H1 (cell line): ENCODE data around the gene NUB1. TPM values are rescaled to one million over a fixed set of nuclear protein-coding genes. Genes with fewer than 3 reads are reported as not detected.

Experiments used
- CTCF ChIA-PET: fragments of 300-600 bp; sonication (Branson Sonifier 250); formaldehyde crosslinking; loops from one replicate; lab custom pipeline; 2021; ENCODE audit not compliant: partially characterized antibody; lab: Charles Lee
- POLR2A ChIA-PET: fragments of 300-600 bp; sonication (Branson Sonifier 250); formaldehyde crosslinking; loops from one replicate; lab custom pipeline; 2021; ENCODE audit warnings: inconsistent platforms; ENCODE audit not compliant: partially characterized antibody; lab: Charles Lee
- DNase-seq, 2 experiments: peaks; one replicate each; pipeline versions ENCODE4 v3.0.0 to v3.0.0-alpha.2; 2010 to 2022; ENCODE audit warnings: low spot score in 2 of 2, low read depth in 1 of 2, mixed read lengths in 1 of 2
- FAIRE-seq: peaks from 2 replicates; lab custom pipeline; 2011; peaks lifted over from hg19 to GRCh38; lab: Jason Lieb, UNC
- H2AFZ ChIP-seq: 2 replicates; pipeline ENCODE4 v1.8.1; 2012; ENCODE audit warnings: low read length, inconsistent platforms
- H2AK5ac ChIP-seq: 2 replicates; pipeline ENCODE4 v1.6.1; 2013; ENCODE audit warnings: low read depth, low read length
- H2BK120ac ChIP-seq: replicated peaks from 2 replicates; pipeline ENCODE3; 2013; ENCODE audit warnings: low read depth, low read length, inconsistent platforms
- H2BK12ac ChIP-seq: 2 replicates; pipeline ENCODE4 v1.6.1; 2013; ENCODE audit warnings: low read depth, low read length
- H2BK15ac ChIP-seq: 2 replicates; pipeline ENCODE4 v1.6.1; 2013; ENCODE audit warnings: low read length
- H2BK20ac ChIP-seq: 2 replicates; pipeline ENCODE4 v1.6.1; 2013; ENCODE audit warnings: low read length
- H2BK5ac ChIP-seq: 2 replicates; pipeline ENCODE4 v1.6.1; 2013; ENCODE audit warnings: low read depth, low read length
- H3K14ac ChIP-seq: 2 replicates; pipeline ENCODE4 v1.6.1; 2013; ENCODE audit warnings: inconsistent platforms; ENCODE audit not compliant: insufficient read length
- H3K18ac ChIP-seq: 2 replicates; pipeline ENCODE4 v1.6.1; 2013; ENCODE audit warnings: low read length; ENCODE audit errors: extremely low read depth
- H3K23ac ChIP-seq: 2 replicates; pipeline ENCODE4 v1.6.1; 2013; ENCODE audit warnings: inconsistent platforms; ENCODE audit not compliant: insufficient read length
- H3K23me2 ChIP-seq: 2 replicates; pipeline ENCODE4 v1.6.1; 2013; ENCODE audit warnings: low read depth, low read length
- H3K27ac ChIP-seq: 2 replicates; pipeline ENCODE4 v1.6.1; 2011; ENCODE audit warnings: low read depth, low read length, inconsistent platforms
- H3K27me3 ChIP-seq, 4 experiments: replicated peaks in 1 of 4; 1 replicate in 1 of 4; 2 replicates in 3 of 4; pipeline versions ENCODE4 v1.6.1 to v1.8.1; 2011 to 2013; ENCODE audit warnings: low read length in 3 of 4, mild to moderate bottlenecking in 3 of 4, inconsistent platforms in 2 of 4, mixed read lengths in 2 of 4, moderate library complexity in 1 of 4; ENCODE audit not compliant: control insufficient read depth in 3 of 4, insufficient read depth in 3 of 4; ENCODE audit errors: extremely low read depth in 1 of 4
- H3K36me3 ChIP-seq, 4 experiments: 2 replicates each; pipeline versions ENCODE4 v1.6.1 to v1.8.1; 2011 to 2013; ENCODE audit warnings: mild to moderate bottlenecking in 4 of 4, low read length in 3 of 4, moderate library complexity in 2 of 4, control low read depth in 1 of 4, inconsistent platforms in 1 of 4; ENCODE audit not compliant: insufficient read depth in 4 of 4, control insufficient read depth in 2 of 4
- H3K4ac ChIP-seq: replicated peaks from 2 replicates; pipeline ENCODE3; 2013; ENCODE audit warnings: low read length, low read depth, mixed read lengths, inconsistent platforms; ENCODE audit not compliant: insufficient read length
- H3K4me1 ChIP-seq, 4 experiments: replicated peaks in 1 of 4; 1 replicate in 1 of 4; 2 replicates in 3 of 4; pipeline versions ENCODE4 v1.6.1 to v1.8.1; 2011 to 2013; ENCODE audit warnings: low read length in 3 of 4, inconsistent platforms in 2 of 4, mixed read lengths in 1 of 4; ENCODE audit not compliant: insufficient read depth in 4 of 4, control insufficient read depth in 3 of 4
- H3K4me2 ChIP-seq, 2 experiments: 2 replicates each; pipeline versions ENCODE4 v1.6.1 to v1.8.1; 2011 to 2013; ENCODE audit warnings: low read depth in 2 of 2, low read length in 2 of 2, control low read depth in 1 of 2, inconsistent platforms in 1 of 2, mild to moderate bottlenecking in 1 of 2; ENCODE audit not compliant: insufficient read depth in 1 of 2
- H3K4me3 ChIP-seq, 4 experiments: fragments of 200-600, 300-600 bp in 1 of 4; sonication (generic), shearing (Covaris generic), sonication (Bioruptor Twin) in 1 of 4; 2 replicates each; pipeline versions ENCODE4 v1.5.1 to v1.8.1; 2011 to 2016; ENCODE audit warnings: low read length in 4 of 4, low read depth in 3 of 4, control low read depth in 2 of 4, inconsistent platforms in 2 of 4, mild to moderate bottlenecking in 2 of 4, mixed read lengths in 1 of 4, moderate library complexity in 1 of 4; ENCODE audit not compliant: insufficient read depth in 2 of 4; ENCODE audit errors: extremely low read depth in 1 of 4
- H3K56ac ChIP-seq: replicated peaks from 2 replicates; pipeline ENCODE3; 2013; ENCODE audit warnings: low read depth, mild to moderate bottlenecking, mixed read lengths, low read length, inconsistent platforms; ENCODE audit not compliant: insufficient read length
- H3K79me1 ChIP-seq: 2 replicates; pipeline ENCODE4 v1.6.1; 2013; ENCODE audit warnings: low read depth, low read length, control low read depth
- H3K79me2 ChIP-seq, 2 experiments: 2 replicates each; pipeline versions ENCODE4 v1.6.1 to v1.8.1; 2012 to 2013; ENCODE audit warnings: low read length in 2 of 2, mild to moderate bottlenecking in 2 of 2, inconsistent platforms in 1 of 2; ENCODE audit not compliant: insufficient read depth in 2 of 2, control insufficient read depth in 1 of 2
- H3K9ac ChIP-seq, 4 experiments: replicated peaks in 1 of 4; 1 replicate in 1 of 4; 2 replicates in 3 of 4; pipeline versions ENCODE4 v1.6.1 to v1.8.1; 2011 to 2013; ENCODE audit warnings: low read depth in 3 of 4, low read length in 3 of 4, control low read depth in 2 of 4, mild to moderate bottlenecking in 2 of 4, moderate library complexity in 2 of 4, inconsistent platforms in 1 of 4; ENCODE audit errors: extremely low read depth in 1 of 4
- H3K9me3 ChIP-seq, 2 experiments: 2 replicates each; pipeline versions ENCODE4 v1.6.1 to v1.8.1; 2012 to 2013; ENCODE audit warnings: mild to moderate bottlenecking in 2 of 2, moderate library complexity in 2 of 2, control low read depth in 1 of 2, inconsistent platforms in 1 of 2, low read depth in 1 of 2, low read length in 1 of 2, mixed read lengths in 1 of 2; ENCODE audit not compliant: insufficient read depth in 2 of 2
- H4K20me1 ChIP-seq, 2 experiments: replicated peaks in 1 of 2; 2 replicates each; pipeline versions ENCODE3 to v1.8.1; 2011 to 2013; ENCODE audit warnings: inconsistent platforms in 2 of 2, low read length in 2 of 2, mild to moderate bottlenecking in 1 of 2; ENCODE audit not compliant: insufficient read depth in 2 of 2, control insufficient read depth in 1 of 2
- H4K5ac ChIP-seq: 2 replicates; pipeline ENCODE4 v1.6.1; 2013; ENCODE audit warnings: low read length, low read depth, mixed read lengths, inconsistent platforms; ENCODE audit not compliant: insufficient read length
- H4K8ac ChIP-seq: 2 replicates; pipeline ENCODE4 v1.8.0; 2013; ENCODE audit warnings: mild to moderate bottlenecking, moderate library complexity, low read length, inconsistent platforms; ENCODE audit not compliant: insufficient read depth; ENCODE audit errors: extremely low read depth
- H4K91ac ChIP-seq: replicated peaks from 2 replicates; pipeline ENCODE3; 2013; ENCODE audit warnings: low read length, mixed read lengths, inconsistent platforms; ENCODE audit not compliant: insufficient read length
- CEBPB ChIP-seq: IDR thresholded peaks from 2 replicates; pipeline ENCODE4 v1.6.1; 2012; ENCODE audit warnings: low read depth, low read length
- EP300 ChIP-seq, 2 experiments: IDR thresholded peaks; 1 replicate in 1 of 2; 2 replicates in 1 of 2; pipeline ENCODE4 v1.6.1; 2011 to 2012; ENCODE audit warnings: low read depth in 2 of 2, low read length in 2 of 2, mild to moderate bottlenecking in 2 of 2, borderline replicate concordance in 1 of 2, inconsistent platforms in 1 of 2, moderate library complexity in 1 of 2
- HDAC2 ChIP-seq, 2 experiments: fragments of 300-600 bp in 1 of 2; sonication (generic) in 1 of 2; IDR thresholded peaks; 2 replicates each; pipeline ENCODE4 v1.6.1; 2011 to 2012; ENCODE audit warnings: low read depth in 2 of 2, low read length in 2 of 2, mild to moderate bottlenecking in 2 of 2, moderate library complexity in 2 of 2, borderline replicate concordance in 1 of 2, inconsistent platforms in 1 of 2
- JUN ChIP-seq: IDR thresholded peaks from 2 replicates; pipeline ENCODE4 v1.6.1; 2011; ENCODE audit warnings: low read depth, mild to moderate bottlenecking, improper control_type of control experiment, low read length
- JUND ChIP-seq: IDR thresholded peaks from 2 replicates; pipeline ENCODE4 v1.6.1; 2011; ENCODE audit warnings: mild to moderate bottlenecking, improper control_type of control experiment, low read length
- RNF2 ChIP-seq: fragments of 200-900, 300-1000 bp; sonication (generic); IDR thresholded peaks from 2 replicates; pipeline ENCODE4 v1.7.1; 2016; ENCODE audit warnings: borderline replicate concordance, low read depth, mild to moderate bottlenecking, antibody characterized with exemption, low read length; ENCODE audit not compliant: poor library complexity, severe bottlenecking; ENCODE audit errors: missing control alignments
- RXRA ChIP-seq: IDR thresholded peaks from 2 replicates; pipeline ENCODE4 v1.6.1; 2011; ENCODE audit warnings: low read depth, mild to moderate bottlenecking, low read length, moderate library complexity; ENCODE audit not compliant: insufficient read depth
- SP2 ChIP-seq: IDR thresholded peaks from 2 replicates; pipeline ENCODE4 v1.6.1; 2012; ENCODE audit warnings: mild to moderate bottlenecking, low read length, inconsistent platforms
- SRF ChIP-seq: IDR thresholded peaks from 2 replicates; pipeline ENCODE4 v1.6.1; 2011; ENCODE audit warnings: mild to moderate bottlenecking, low read depth, low read length, moderate library complexity
- TAF7 ChIP-seq: optimal IDR thresholded peaks from 2 replicates; pipeline ENCODE3; 2011; ENCODE audit warnings: low read depth, mild to moderate bottlenecking, inconsistent platforms, low read length, moderate library complexity, borderline replicate concordance
- TCF12 ChIP-seq: IDR thresholded peaks from 2 replicates; pipeline ENCODE4 v1.6.1; 2011; ENCODE audit warnings: low read depth, mild to moderate bottlenecking, low read length
- whole genome bisulfite sequencing, 2 experiments: shearing (Covaris generic) in 1 of 2; methylation state at CpG; one replicate each; pipeline versions ENCODE4 v1.1.6 to v1.1.7; 2013 to 2015; ENCODE audit warnings: low lambda C conversion rate in 2 of 2, mixed read lengths in 2 of 2, inconsistent platforms in 1 of 2, low coverage in 1 of 2, missing lambda C conversion rate in 1 of 2; ENCODE audit not compliant: insufficient replicate concordance in 2 of 2, insufficient coverage in 1 of 2, insufficient read length in 1 of 2; ENCODE audit errors: extremely low coverage in 1 of 2, missing lambda C conversion rate in 1 of 2; 5-methylcytosine and 5-hydroxymethylcytosine counted together
- polyA plus RNA-seq, 7 experiments: library from polyadenylated mRNA; depleted of rRNA in 3 of 7; stranded (reverse) in 5 of 7; unstranded in 2 of 7; fragments of >200 nt in 5 of 7; fragments of 200-250 nt in 2 of 7; gene quantifications; 1 replicate in 5 of 7; 2 replicates in 1 of 7; 4 replicates in 1 of 7; pipeline versions ENCODE4 v1.2.1 to v1.2.3, GENCODE V29; 2011 to 2013; ENCODE audit warnings: missing spikeins in 2 of 7, mixed read lengths in 2 of 7
- total RNA-seq: library from RNA; stranded (reverse); fragmentation: NEBNext Ultra II Directional; extraction: Animal tissue kit (Norgen Biotek cat#: 25700); gene quantifications from 2 replicates; pipeline ENCODE4 v1.2.1, GENCODE V29; 2021

Gene NUB1
- total and polyA plus RNA-seq, 2 of the 8 experiments (the other 6 are each of a cell fraction or from before 2014, with no cell fraction given), result 22.1 to 43.5 TPM

GRCh38 chr7:151386301-151387160 lies 44.9 kb downstream of the NUB1 start:
- Histone ChIP-seq H3K4me1 (peaks cover 0 to 13% (median 4%) of the 10 kb centered on the region in 4 experiments; a peak in 6 of 7 replicates), H2AK5ac (no peak overlapping the region), H3K23me2 (peaks cover 8% of the 10 kb centered on the region; the same call in 1 of the 2 replicates), H2BK120ac (no peak overlapping the region), H3K9ac (no peak overlapping the region), H3K4me3 (no peak overlapping the region), H2BK20ac (no peak overlapping the region), H4K5ac (no peak overlapping the region), H3K36me3 (no peaks in the 10 kb centered on the region), H3K18ac (no peak overlapping the region; the same call in 1 of the 2 replicates), H3K27ac (no peak overlapping the region), H3K79me2 (no peaks in the 10 kb centered on the region), H2AFZ (no peak overlapping the region), H2BK15ac (no peak overlapping the region), H3K79me1 (no peaks in the 10 kb centered on the region), H4K91ac (no peak overlapping the region), H3K9me3 (no peaks in the 10 kb centered on the region), H3K27me3 (peaks cover 7 to 26% (median 21%) of the 10 kb centered on the region in 4 experiments), H2BK12ac (0 out of 2 replicates have a peak overlapping the region, but pooled peaks have one; percentile 39), H3K23ac (no peak overlapping the region), H3K4me2 (no peak overlapping the region), H3K56ac (no peak overlapping the region), H3K14ac (no peak overlapping the region), H2BK5ac (no peak overlapping the region; the same call in 1 of the 2 replicates), H3K4ac (no peak overlapping the region), H4K8ac (no peak overlapping the region; the same call in 1 of the 2 replicates), H4K20me1 (no peaks in the 10 kb centered on the region)
- FAIRE-seq (no peak), DNase-seq (no peak)
- POLR2A ChIA-PET, result interaction anchor here (0.6 kb wide), 1 partner anchor 127 kb away, joined by 4 read pairs; no protein-coding TSS in a partner anchor
- WGBS, 2 experiments, result 97% methylated on average over 16 of the region's 16 CpGs; no CpG with 5 or more reads in 1 of the 2 experiments
- CTCF ChIA-PET, result interaction anchor here (0.8 to 3.0 kb wide), 7 partner anchors 13 to 63 kb away, joined by 3 to 15 read pairs (median 3); no protein-coding TSS in a partner anchor
- TF ChIP-seq RXRA (no peak), SRF (no peak), SP2 (no peak), TAF7 (no peak), EP300 (IDR thresholded peaks at IDR 0.05; ENCODE audit: borderline replicate concordance in 1 of 2, low read depth in 2 of 2, low read length in 2 of 2) (no peak), JUN (no peak), HDAC2 (IDR thresholded peaks at IDR 0.05; ENCODE audit: borderline replicate concordance in 1 of 2, low read depth in 2 of 2, low read length in 2 of 2) (no peak), TCF12 (no peak), CEBPB (no peak), JUND (no peak), RNF2 (no peak)
